Right lobe of liver (tissue), 4 donors: ENCODE data around the gene FOXA2.

ENCODE experiments used
- CTCF ChIP-seq, 4 donors: fragments of 200-600 bp in 3 of 4; fragments of 450-650 bp in 1 of 4; IDR thresholded peaks; one replicate each; pipeline versions ENCODE4 v1.5.1 to v1.8.0; 2016 to 2022; ENCODE audit warnings: antibody characterized with exemption in 4 of 4, mild to moderate bottlenecking in 2 of 4
- POLR2A ChIP-seq: fragments of 450-650 bp; IDR thresholded peaks from one replicate; pipeline ENCODE4 v1.6.1; 2017; ENCODE audit warnings: antibody characterized with exemption, mild to moderate bottlenecking
- donor health status: DM: no; HTN: no; CAD: no.
- donor health status: DM: no; HTN: no; CAD: no.
- donor health status: DM: no; HTN: yes; CAD: no.

- no peak for TF ChIP-seq CTCF (IDR thresholded peaks at IDR 0.05)
- no peak for TF ChIP-seq POLR2A
Observed at GRCh38 chr20:22607695-22608094, 23.3 kb upstream of the FOXA2 start.
